ENCODE results near the gene CUX1.

DNA sequence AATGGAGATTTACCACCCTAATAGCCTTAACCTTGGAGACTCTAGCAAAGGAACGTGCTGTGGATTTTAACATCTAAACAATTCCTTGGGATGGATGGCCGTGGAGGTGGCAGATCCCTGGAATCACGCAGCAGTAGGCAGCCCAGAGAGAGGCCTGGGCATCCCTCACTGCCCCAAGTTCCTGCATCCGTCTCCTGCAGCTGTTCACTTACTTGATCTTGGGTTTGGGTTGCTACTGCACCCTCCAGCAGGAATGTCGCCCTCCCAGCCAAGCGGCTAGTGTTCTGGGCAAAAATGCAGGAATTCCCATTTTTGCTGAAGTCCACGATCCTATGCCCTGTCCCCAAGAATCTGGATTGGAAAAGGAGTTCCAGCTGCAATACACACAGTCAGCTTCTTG is 302.5 kb downstream of the CUX1 start:
- TF ChIP-seq YY1 (IDR thresholded peaks at IDR 0.05; ENCODE audit: insufficient read depth, insufficient read length), result no peak
- no peak for TF ChIP-seq ZNF274 (IDR thresholded peaks at IDR 0.05; ENCODE audit: low read depth, low read length)
- no peak for TF ChIP-seq SUZ12 (IDR thresholded peaks at IDR 0.05; ENCODE audit: extremely low read depth, insufficient read depth, insufficient read length)

Measured in NT2/D1 (cell line).